Upper lobe of right lung (tissue), 1 donor: ENCODE data around the gene OR2F2. TPM values are rescaled to one million over a fixed set of nuclear protein-coding genes. Genes with fewer than 3 reads are reported as not detected.

Source experiments
- ATAC-seq: fragments of 200-7000 bp; cut with Tn5 transposase; one replicate; pipeline ENCODE4 v1.9.1; 2020; ENCODE audit warnings: mild to moderate bottlenecking, moderate library complexity
- DNase-seq: peaks from one replicate; pipeline ENCODE4 v3.0.0-alpha.2; 2020
- H3K27ac ChIP-seq: fragments of 200-600 bp; one replicate; pipeline ENCODE4 v1.8.0; 2022
- H3K27me3 ChIP-seq: fragments of 200-600 bp; one replicate; pipeline ENCODE4 v1.8.0; 2022; ENCODE audit warnings: mild to moderate bottlenecking
- H3K36me3 ChIP-seq: fragments of 200-600 bp; one replicate; pipeline ENCODE4 v1.8.0; 2022
- H3K4me1 ChIP-seq: fragments of 200-600 bp; one replicate; pipeline ENCODE4 v1.8.0; 2022
- H3K4me3 ChIP-seq: fragments of 200-600 bp; one replicate; pipeline ENCODE4 v1.8.0; 2022; ENCODE audit warnings: mild to moderate bottlenecking
- H3K9me3 ChIP-seq: fragments of 200-600 bp; one replicate; pipeline ENCODE4 v1.8.0; 2022
- CTCF ChIP-seq: fragments of 200-600 bp; IDR thresholded peaks from one replicate; pipeline ENCODE4 v1.8.0; 2022; ENCODE audit warnings: antibody characterized with exemption
- intact Hi-C: fragments of 100-400 bp; cut with DNase I; formaldehyde crosslinking; loops from one replicate; pipeline ENCODE4 v1.11.0; 2022
- long read RNA-seq: library from polyadenylated mRNA; unstranded; transcript quantifications from one replicate; pipeline ENCODE4 v2.0.0, GENCODE V29; 2021
- total RNA-seq: library from RNA; stranded (reverse); fragmentation: NEBNext Ultra II Directional; extraction: Animal tissue kit (Norgen Biotek cat#: 25700); gene quantifications from one replicate; pipeline ENCODE4 v1.2.1, GENCODE V29; 2021
- donor health status: DM: no; HTN: yes; CAD: no; lungs with severe emphysema.

Gene OR2F2, protein sequence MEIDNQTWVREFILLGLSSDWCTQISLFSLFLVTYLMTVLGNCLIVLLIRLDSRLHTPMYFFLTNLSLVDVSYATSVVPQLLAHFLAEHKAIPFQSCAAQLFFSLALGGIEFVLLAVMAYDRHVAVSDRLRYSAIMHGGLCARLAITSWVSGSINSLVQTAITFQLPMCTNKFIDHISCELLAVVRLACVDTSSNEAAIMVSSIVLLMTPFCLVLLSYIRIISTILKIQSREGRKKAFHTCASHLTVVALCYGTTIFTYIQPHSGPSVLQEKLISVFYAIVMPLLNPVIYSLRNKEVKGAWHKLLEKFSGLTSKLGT
- total RNA-seq: not detected
- long read RNA-seq: 0 reads

DNA sequence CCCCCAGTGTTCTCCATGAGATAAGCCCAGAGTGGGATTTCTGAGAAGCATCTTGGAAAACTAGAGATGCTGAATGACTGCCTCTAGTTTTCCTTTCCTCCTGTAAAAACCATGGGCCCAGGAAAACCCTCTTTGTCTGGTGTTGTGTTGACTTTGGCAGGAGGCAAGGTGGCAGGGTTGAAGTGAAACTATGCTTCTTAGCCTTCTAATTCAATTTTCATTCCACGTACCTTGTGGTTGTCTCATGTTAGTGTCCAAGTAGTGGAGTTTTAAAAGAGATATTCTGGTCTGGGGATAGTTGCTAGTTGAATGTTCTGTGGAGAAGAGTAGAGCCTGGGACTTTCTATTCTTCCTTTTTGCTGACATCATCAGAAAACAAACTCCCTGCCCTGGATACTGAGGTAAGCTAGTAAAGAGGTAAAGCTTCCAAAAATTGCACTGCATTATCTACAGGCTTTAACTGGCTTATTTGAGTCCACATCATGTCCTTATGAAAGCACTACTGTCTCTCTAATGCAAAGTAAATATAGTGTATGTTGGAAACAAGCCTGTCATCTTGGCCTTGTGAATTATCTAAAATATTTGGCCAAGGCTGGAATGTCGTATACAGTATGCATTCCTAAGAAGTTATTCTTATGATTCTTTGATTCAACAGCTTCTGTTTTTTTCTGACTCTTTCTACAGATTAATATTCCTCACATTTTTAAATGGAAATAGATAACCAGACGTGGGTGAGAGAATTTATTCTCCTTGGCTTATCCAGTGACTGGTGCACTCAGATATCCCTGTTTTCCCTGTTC is at the start of gene OR2F2:
TSS of gene OR2F2 (plus strand) at position 708 of the 800 bp plus-strand sequence. CDS start at position 708, 0 bp downstream.
- DNase-seq: no peak
- intact Hi-C loops: no loop called here

GRCh38 chr7:143885951-143886350 is 49.1 kb upstream of the OR2F2 start:
- Histone ChIP-seq H3K9me3 (no peaks in the 10 kb centered on the region), H3K4me3 (no peak overlapping the region), H3K27me3 (peaks cover 8% of the 10 kb centered on the region), H3K4me1 (peaks cover 4% of the 10 kb centered on the region), H3K36me3 (no peaks in the 10 kb centered on the region), H3K27ac (no peak overlapping the region)
- no peak for TF ChIP-seq CTCF
- ATAC-seq: no peak
- intact Hi-C loops: no loop called here
- no peak for DNase-seq

More for the DNA sequence above, at the start of gene OR2F2:
- H3K27me3 ChIP-seq: no peaks in the 10 kb centered on the region
- H3K36me3 ChIP-seq: no peaks in the 10 kb centered on the region
- H3K4me1 ChIP-seq: no peaks in the 10 kb centered on the region
- no peak within 1 kb of the TSS for H3K4me3 ChIP-seq
- no peak within 1 kb of the TSS for H3K27ac ChIP-seq
- ATAC-seq: no peak
- no peaks in the 10 kb centered on the region for H3K9me3 ChIP-seq
- no peak for TF ChIP-seq CTCF

DNA sequence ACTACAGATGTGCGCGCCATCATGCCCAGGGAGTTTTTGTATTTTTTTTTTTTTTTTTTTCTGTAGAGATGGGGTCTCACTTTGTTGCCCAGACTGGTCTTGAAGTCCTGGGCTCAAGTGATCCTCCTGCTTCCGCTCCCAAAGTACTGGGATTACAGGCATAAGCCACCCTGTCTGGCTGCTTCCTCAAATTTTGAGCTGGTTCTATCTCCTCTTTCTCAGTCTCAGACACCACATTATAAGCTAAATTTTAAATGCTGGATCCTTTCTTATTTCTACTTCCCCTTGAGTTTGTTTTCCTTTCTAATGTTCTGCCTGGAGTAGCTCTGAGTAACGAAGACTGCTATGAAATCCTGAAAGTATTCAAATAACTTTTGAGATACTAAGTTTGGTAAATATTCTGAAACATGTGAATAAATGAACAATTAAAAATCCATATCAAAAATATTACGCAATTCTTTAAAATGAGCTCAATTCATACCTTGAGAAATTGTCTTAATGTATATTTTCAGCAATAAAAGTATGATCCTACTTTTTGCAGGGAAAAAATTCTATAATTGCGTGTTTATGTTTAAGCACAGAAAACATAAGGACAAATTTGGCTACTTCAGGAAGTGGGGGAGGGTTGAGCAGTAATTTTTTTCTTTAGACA is 48.1 kb upstream of the OR2F2 start:
- Histone ChIP-seq H3K9me3 (no peaks in the 10 kb centered on the region), H3K27ac (no peak overlapping the region), H3K4me3 (no peak overlapping the region), H3K4me1 (no peaks in the 10 kb centered on the region), H3K27me3 (peaks cover 8% of the 10 kb centered on the region), H3K36me3 (no peaks in the 10 kb centered on the region)
- intact Hi-C loops: no loop called here
- DNase-seq (no peak), ATAC-seq (no peak)
- TF ChIP-seq CTCF: no peak

DNA sequence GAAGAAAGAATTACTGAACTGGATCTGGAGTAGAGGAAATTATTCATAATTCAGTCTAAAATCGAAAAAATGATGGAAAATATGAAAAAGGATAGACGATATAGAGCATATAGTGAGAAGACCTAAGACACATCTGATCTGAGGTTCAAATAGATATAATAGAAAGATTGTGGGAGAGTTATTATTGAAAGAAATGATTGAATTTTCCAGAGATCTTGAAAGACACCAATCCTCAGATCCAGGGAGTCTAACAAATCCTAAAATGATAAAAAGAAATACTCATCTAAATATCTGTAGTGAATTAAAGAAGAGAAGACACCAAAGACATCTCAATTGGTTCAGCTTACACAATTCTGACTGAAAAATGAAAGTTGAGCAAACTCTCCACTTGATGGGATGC is 46.0 kb upstream of the OR2F2 start:
- no peaks in the 10 kb centered on the region for H3K36me3 ChIP-seq
- no peaks in the 10 kb centered on the region for H3K9me3 ChIP-seq
- DNase-seq (no peak), ATAC-seq (no peak)
- H3K4me1 ChIP-seq: no peaks in the 10 kb centered on the region
- no peak overlapping the region for H3K4me3 ChIP-seq
- intact Hi-C loops: no loop called here
- TF ChIP-seq CTCF: no peak
- H3K27me3 ChIP-seq: peaks cover 8% of the 10 kb centered on the region
- H3K27ac ChIP-seq: no peak overlapping the region

- intact Hi-C loops: no loop called here
- ATAC-seq (no peak), DNase-seq (no peak)
- Histone ChIP-seq H3K36me3 (no peaks in the 10 kb centered on the region), H3K9me3 (no peaks in the 10 kb centered on the region), H3K27me3 (no peaks in the 10 kb centered on the region), H3K4me1 (no peaks in the 10 kb centered on the region), H3K4me3 (no peak overlapping the region), H3K27ac (no peak overlapping the region)
- TF ChIP-seq CTCF: no peak
These were observed 44.5 kb upstream of the OR2F2 start for GRCh38 chr7:143890558-143890957.
